IMR-90 (cell line): ENCODE measurements around the gene MEIKIN. TPM values are rescaled to one million over a fixed set of nuclear protein-coding genes. Genes with fewer than 3 reads are reported as not detected.
A peak's percentile ranks its signal among the peaks of the same experiment; 100 is the strongest.

ENCODE experiments used
- ATAC-seq: fragments of 200-7000 bp; cut with Tn5 transposase; 2 replicates; pipeline ENCODE4 v1.9.1; 2020; ENCODE audit warnings: low read depth, mild to moderate bottlenecking, moderate library complexity
- BruUV-seq: library from RNA; stranded (reverse); fragments of 400-500 nt; replicated peaks from 2 replicates; lab custom pipeline; 2021; lab: Mats Ljungman, UMichigan
- CTCF ChIA-PET: fragments of 300-600 bp; formaldehyde crosslinking; extraction: SDS; loops from one replicate; lab custom pipeline; 2021; ENCODE audit warnings: antibody characterized with exemption; lab: Yijun Ruan, JAX
- POLR2A ChIA-PET: fragments of 300-600 bp; sonication (Branson Sonifier 250); formaldehyde crosslinking; loops from one replicate; lab custom pipeline; 2022; ENCODE audit warnings: antibody characterized with exemption; ENCODE audit not compliant: unreplicated experiment; lab: Charles Lee
- DNase-seq: peaks from one replicate; pipeline ENCODE4 v3.0.0; 2013
- H2AFZ ChIP-seq: replicated peaks from 2 replicates; pipeline ENCODE3; 2013; ENCODE audit warnings: low read length, mild to moderate bottlenecking; ENCODE audit not compliant: poor library complexity
- H2AK5ac ChIP-seq: 2 replicates; pipeline ENCODE4 v1.6.1; 2013; ENCODE audit warnings: low read depth, low read length, inconsistent platforms
- H2AK9ac ChIP-seq: replicated peaks from 2 replicates; pipeline ENCODE3; 2013; ENCODE audit warnings: mild to moderate bottlenecking, low read depth, low read length, moderate library complexity; ENCODE audit not compliant: poor library complexity
- H2BK120ac ChIP-seq: 2 replicates; pipeline ENCODE4 v1.6.1; 2013; ENCODE audit warnings: low read depth, low read length, inconsistent platforms
- H2BK15ac ChIP-seq: 3 replicates; pipeline ENCODE4 v1.6.1; 2013; ENCODE audit warnings: low read depth, low read length, inconsistent platforms
- H2BK20ac ChIP-seq: 2 replicates; pipeline ENCODE4 v1.6.1; 2013; ENCODE audit warnings: low read depth, mild to moderate bottlenecking, inconsistent platforms, low read length, moderate library complexity
- H2BK5ac ChIP-seq: 2 replicates; pipeline ENCODE4 v1.6.1; 2013; ENCODE audit warnings: mild to moderate bottlenecking, low read depth, low read length, inconsistent platforms; ENCODE audit not compliant: poor library complexity, severe bottlenecking
- H3K14ac ChIP-seq: replicated peaks from 2 replicates; pipeline ENCODE4 v1.6.1; 2013; ENCODE audit warnings: low read depth, low read length, inconsistent platforms
- H3K18ac ChIP-seq: 2 replicates; pipeline ENCODE4 v1.6.1; 2013; ENCODE audit warnings: low read depth, low read length, control low read depth
- H3K23ac ChIP-seq: 2 replicates; pipeline ENCODE4 v1.6.1; 2013; ENCODE audit warnings: low read depth, low read length, inconsistent platforms
- H3K27ac ChIP-seq: 2 replicates; pipeline ENCODE4 v1.5.1; 2013; ENCODE audit warnings: mild to moderate bottlenecking, control low read depth, low read length; ENCODE audit not compliant: insufficient read depth
- H3K27me3 ChIP-seq: 2 replicates; pipeline ENCODE4 v1.6.1; 2013; ENCODE audit warnings: low read length; ENCODE audit not compliant: control insufficient read depth, insufficient read depth
- H3K36me3 ChIP-seq: 2 replicates; pipeline ENCODE4 v1.6.1; 2013; ENCODE audit warnings: low read length, mixed read lengths; ENCODE audit not compliant: control insufficient read depth, insufficient read depth
- H3K4ac ChIP-seq: 2 replicates; pipeline ENCODE4 v1.6.1; 2013; ENCODE audit warnings: low read depth, low read length, inconsistent platforms
- H3K4me1 ChIP-seq: 2 replicates; pipeline ENCODE4 v1.6.1; 2013; ENCODE audit warnings: low read length, mixed read lengths; ENCODE audit not compliant: control insufficient read depth, insufficient read depth
- H3K4me2 ChIP-seq: 2 replicates; pipeline ENCODE4 v1.6.1; 2013; ENCODE audit warnings: low read depth, mild to moderate bottlenecking, control low read depth, low read length, moderate library complexity
- H3K4me3 ChIP-seq: 2 replicates; pipeline ENCODE4 v1.5.1; 2013; ENCODE audit warnings: low read depth, mild to moderate bottlenecking, control low read depth, low read length, moderate library complexity; ENCODE audit not compliant: insufficient read depth
- H3K56ac ChIP-seq: 2 replicates; pipeline ENCODE4 v1.6.1; 2013; ENCODE audit warnings: low read length, inconsistent platforms; ENCODE audit not compliant: insufficient read depth; ENCODE audit errors: extremely low read depth
- H3K79me1 ChIP-seq, 2 experiments: 2 replicates each; pipeline ENCODE4 v1.6.1; 2013; ENCODE audit warnings: low read length in 2 of 2, inconsistent platforms in 1 of 2, low read depth in 1 of 2
- H3K9ac ChIP-seq: 2 replicates; pipeline ENCODE4 v1.6.1; 2013; ENCODE audit warnings: low read depth, low read length, control low read depth
- H3K9me1 ChIP-seq: 2 replicates; pipeline ENCODE4 v1.6.1; 2013; ENCODE audit warnings: low read length, inconsistent platforms; ENCODE audit not compliant: insufficient read depth
- H3K9me3 ChIP-seq: 2 replicates; pipeline ENCODE4 v1.6.1; 2013; ENCODE audit warnings: low read length; ENCODE audit not compliant: control insufficient read depth, insufficient read depth
- H4K20me1 ChIP-seq: 2 replicates; pipeline ENCODE4 v1.6.1; 2013; ENCODE audit warnings: low read length, inconsistent platforms; ENCODE audit not compliant: insufficient read depth
- H4K5ac ChIP-seq: 2 replicates; pipeline ENCODE4 v1.6.1; 2013; ENCODE audit warnings: mild to moderate bottlenecking, low read depth, low read length, control low read depth
- H4K8ac ChIP-seq, 2 experiments: 2 replicates each; pipeline ENCODE4 v1.6.1; 2013; ENCODE audit warnings: low read depth in 2 of 2, low read length in 2 of 2, control low read depth in 1 of 2, inconsistent platforms in 1 of 2
- H4K91ac ChIP-seq: 2 replicates; pipeline ENCODE4 v1.6.1; 2013; ENCODE audit warnings: low read depth, low read length, inconsistent platforms; ENCODE audit not compliant: insufficient read depth
- RFX5 ChIP-seq: IDR thresholded peaks from 2 replicates; pipeline ENCODE4 v1.8.0; 2012; ENCODE audit warnings: low read depth, mild to moderate bottlenecking, low read length, moderate library complexity
- USF2 ChIP-seq: fragments of 150-350 bp; IDR thresholded peaks from 2 replicates; pipeline ENCODE4 v1.6.1; 2017; ENCODE audit warnings: mild to moderate bottlenecking, antibody characterized with exemption, low read length, low read depth
- WGBS, 2 experiments: methylation state at CpG; one replicate each; pipeline versions ENCODE4 v1.1.5 to v1.1.7; 2013; ENCODE audit warnings: missing lambda C conversion rate in 2 of 2; ENCODE audit not compliant: insufficient read length in 1 of 2; ENCODE audit errors: extremely low coverage in 2 of 2; 5-methylcytosine and 5-hydroxymethylcytosine counted together
- dilution Hi-C: fragments of 300-500 bp; cut with HindIII; formaldehyde crosslinking; loops from one replicate; pipeline ENCODE4 v1.14.3; 2018; ENCODE audit warnings: low sequenced_read_pairs; ENCODE audit not compliant: unreplicated experiment
- in situ Hi-C: fragments of 300-500 bp; cut with MboI; formaldehyde crosslinking; loops from 3 replicates; pipeline ENCODE4 v1.14.3; 2019; ENCODE audit warnings: low sequenced_read_pairs, inconsistent platforms, mixed read lengths
- intact Hi-C: fragments of 100-400 bp; cut with micrococcal nuclease; formaldehyde crosslinking; loops from 2 replicates; pipeline ENCODE4 v1.10.0; 2022
- polyA plus RNA-seq, 3 experiments: library from polyadenylated mRNA; depleted of rRNA; stranded (reverse); fragments of >200 nt; gene quantifications; 2 replicates each; pipeline ENCODE4 v1.2.3, GENCODE V29; 2012; ENCODE audit warnings: low replicate concordance in 1 of 3
- total RNA-seq: library from RNA; depleted of rRNA; stranded (reverse); fragments of >200 nt; gene quantifications from 2 replicates; pipeline ENCODE4 v1.2.3, GENCODE V29; 2012

MEIKIN gene
- total and polyA plus RNA-seq, 2 of the 4 experiments (the other 2 are of a cell fraction), result not detected

DNA sequence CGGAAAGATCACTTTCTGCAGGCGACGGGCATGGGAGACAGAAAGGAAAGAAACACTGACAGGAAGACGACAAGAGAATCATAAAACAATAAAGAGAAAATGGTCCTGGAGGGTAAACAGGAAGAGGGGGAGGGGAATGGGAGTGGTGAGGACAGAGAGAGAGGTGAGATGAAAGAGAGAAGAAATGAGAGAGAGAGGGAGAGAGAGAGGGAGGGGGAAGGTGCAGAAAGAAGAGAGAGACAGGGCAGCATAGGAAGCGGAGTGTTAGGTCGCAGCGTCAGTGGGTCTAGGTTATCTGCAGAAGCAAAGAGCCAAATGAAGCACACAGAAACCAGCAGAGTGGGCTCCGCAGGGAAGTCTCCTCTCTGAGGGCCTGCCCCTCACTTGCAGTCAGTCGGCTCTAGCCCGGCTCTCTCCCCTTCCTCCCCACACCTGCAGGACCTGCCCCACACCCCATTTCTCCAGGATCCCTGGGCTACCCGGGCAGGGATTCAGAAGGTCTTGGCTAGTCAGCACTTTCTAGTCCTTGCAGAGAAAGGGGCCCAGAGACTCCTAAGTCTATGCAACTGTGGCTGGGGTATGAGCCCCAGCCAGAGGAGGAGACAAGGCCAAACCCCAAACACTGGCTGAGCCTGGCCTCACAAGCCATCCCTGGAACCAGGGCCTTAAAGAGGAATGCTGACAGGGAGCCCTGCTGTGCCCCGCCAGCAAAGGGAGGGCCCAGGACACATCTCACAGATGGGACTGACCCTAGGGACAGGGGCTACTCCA is 29.7 kb upstream of the MEIKIN start:
- Histone ChIP-seq H2BK15ac (no peak overlapping the region), H3K9ac (no peak overlapping the region), H3K4me3 (no peak overlapping the region), H2AK5ac (no peak overlapping the region), H4K20me1 (no peaks in the 10 kb centered on the region), H2BK120ac (no peak overlapping the region), H4K91ac (no peak overlapping the region), H3K36me3 (no peaks in the 10 kb centered on the region), H2AK9ac (peak overlapping the region; percentile 37), H3K18ac (no peak overlapping the region), H3K23ac (no peak overlapping the region), H4K8ac (no peak overlapping the region), H3K27me3 (peaks cover 7% of the 10 kb centered on the region), H3K56ac (no peak overlapping the region), H3K9me1 (no peaks in the 10 kb centered on the region), H2BK20ac (no peak overlapping the region), H3K4ac (no peak overlapping the region), H3K27ac (no peak overlapping the region), H3K79me1 (no peaks in the 10 kb centered on the region), H3K14ac (no peak overlapping the region), H4K5ac (no peak overlapping the region), H3K4me1 (no peaks in the 10 kb centered on the region), H3K9me3 (no peaks in the 10 kb centered on the region), H3K4me2 (no peak overlapping the region), H2AFZ (no peak overlapping the region), H2BK5ac (no peak overlapping the region)
- dilution Hi-C loops (no loop called here), intact Hi-C loops (no loop called here), in situ Hi-C loops (no loop called here)
- DNase-seq (no peak), ATAC-seq (no peak)
- BruUV-seq, result no TSS peak
- CTCF ChIA-PET, result no interaction called here
- POLR2A ChIA-PET, result no interaction called here
- TF ChIP-seq USF2, result no peak
- no peak for TF ChIP-seq RFX5
- WGBS, 2 experiments, result 11% methylated on average over 5 of the region's 12 CpGs; no CpG with 5 or more reads in 1 of the 2 experiments
